T-helper 2 cell treated with Interferon-gamma antibody and Interleukin-4, amounts not matched to agents 100 ng/mL and 5 ng/mL, for 36 hours (primary cell): Measurements from ENCODE around the gene MC5R. TPM values are rescaled to one million over a fixed set of nuclear protein-coding genes. Genes with fewer than 3 reads are reported as not detected.

Source experiments
- intact Hi-C: fragments of 100-400 bp; cut with micrococcal nuclease; formaldehyde crosslinking; loops from one replicate; pipeline ENCODE4 v1.15.1; 2023
- total RNA-seq: library from RNA; stranded (reverse); gene quantifications from 2 replicates; pipeline ENCODE4 v1.2.3, GENCODE V29; 2022

The MC5R gene
- total RNA-seq, result 0.09 TPM in 1 of 2 replicates, not detected in the other

- intact Hi-C loops, result loop anchor here (1.0 to 10.0 kb wide), 2 partner anchors 262 to 571 kb away; no protein-coding TSS in a partner anchor
Observed at GRCh38 chr18:13823707-13824395, at the start of gene MC5R. TSS of gene MC5R (plus strand) at chr18:13824149. CDS start at chr18:13825766, 1,617 bp downstream.

- intact Hi-C loops, result no loop called here
Observed at GRCh38 chr18:13775058-13775457, 48.9 kb upstream of the MC5R start.

- intact Hi-C loops, result no loop called here
Observed at GRCh38 chr18:13791181-13791580, 32.8 kb upstream of the MC5R start.

GRCh38 chr18:13793819-13794218 lies 30.1 kb upstream of the MC5R start:
- intact Hi-C loops, result no loop called here

- intact Hi-C loops, result no loop called here
Observed at GRCh38 chr18:13796515-13796914, 27.4 kb upstream of the MC5R start.

- intact Hi-C loops, result no loop called here
Observed at GRCh38 chr18:13797157-13797611, 26.8 kb upstream of the MC5R start.

- intact Hi-C loops, result no loop called here
Observed at GRCh38 chr18:13799396-13799795, 24.6 kb upstream of the MC5R start.

GRCh38 chr18:13800505-13801259 lies 23.3 kb upstream of the MC5R start:
- intact Hi-C loops, result loop anchor here (1.0 kb wide), 1 partner anchor 584 kb away; no protein-coding TSS in a partner anchor

- intact Hi-C loops, result loop anchor here (1.0 kb wide), 1 partner anchor 585 kb away; no protein-coding TSS in a partner anchor
Observed at GRCh38 chr18:13801260-13801601, 22.7 kb upstream of the MC5R start.

GRCh38 chr18:13804305-13804704 lies 19.6 kb upstream of the MC5R start:
- intact Hi-C loops, result no loop called here

GRCh38 chr18:13808294-13809042 lies 15.5 kb upstream of the MC5R start:
- intact Hi-C loops, result no loop called here

GRCh38 chr18:13809043-13809430 lies 14.9 kb upstream of the MC5R start:
- intact Hi-C loops, result no loop called here

- intact Hi-C loops, result loop anchor here (5.0 kb wide), 1 partner anchor 252 kb away; no protein-coding TSS in a partner anchor
Observed at GRCh38 chr18:13809531-13810255, 14.3 kb upstream of the MC5R start.

GRCh38 chr18:13810950-13811485 lies 12.9 kb upstream of the MC5R start:
- intact Hi-C loops, result loop anchor here (5.0 kb wide), 1 partner anchor 254 kb away; no protein-coding TSS in a partner anchor

GRCh38 chr18:13811993-13812392 lies 12.0 kb upstream of the MC5R start:
- intact Hi-C loops, result loop anchor here (2.0 to 5.0 kb wide), 2 partner anchors 255 to 275 kb away; no protein-coding TSS in a partner anchor

GRCh38 chr18:13813271-13813849 lies 10.6 kb upstream of the MC5R start:
- intact Hi-C loops, result loop anchor here (2.0 to 5.0 kb wide), 2 partner anchors 256 to 273 kb away; no protein-coding TSS in a partner anchor

GRCh38 chr18:13826209-13826608 lies 2.3 kb downstream of the MC5R start:
- intact Hi-C loops, result loop anchor here (10.0 kb wide), 1 partner anchor 569 kb away; no protein-coding TSS in a partner anchor

GRCh38 chr18:13831864-13832508 lies 8.0 kb downstream of the MC5R start:
- intact Hi-C loops, result no loop called here

- intact Hi-C loops, result no loop called here
Observed at GRCh38 chr18:13834496-13835015, 10.6 kb downstream of the MC5R start.
